Cardiac muscle cell (in vitro differentiated cells and primary cell): ENCODE data around the gene KTI12. TPM values are rescaled to one million over a fixed set of nuclear protein-coding genes. Genes with fewer than 3 reads are reported as not detected.
"Not testable (repeated sequence)": the region's sequence is repeated elsewhere in the genome, so short reads cannot be mapped to it uniquely, and the experiment has no call there.

Source experiments
- DNase-seq, 2 donors: peaks; one replicate each; pipeline versions ENCODE4 v3.0.0 to v3.0.0-alpha.2; 2010 to 2017; ENCODE audit warnings: low read depth in 1 of 2, low spot score in 1 of 2
- H3K27ac ChIP-seq: fragments of 200-600 bp; sonication (generic); 2 replicates; pipeline ENCODE4 v1.5.1; 2016
- H3K27me3 ChIP-seq: fragments of 200-600 bp; sonication (generic); 2 replicates; pipeline ENCODE4 v1.6.0; 2016; ENCODE audit warnings: control low read depth
- H3K36me3 ChIP-seq: fragments of 200-600 bp; sonication (generic); 2 replicates; pipeline ENCODE4 v1.5.1; 2016; ENCODE audit warnings: control low read depth
- H3K4me1 ChIP-seq: fragments of 200-600 bp; sonication (generic); 2 replicates; pipeline ENCODE4 v1.8.1; 2017; ENCODE audit warnings: low read depth, mild to moderate bottlenecking, mixed run types
- H3K4me3 ChIP-seq: fragments of 200-600 bp; sonication (generic); 2 replicates; pipeline ENCODE4 v1.5.1; 2016; ENCODE audit warnings: mild to moderate bottlenecking
- H3K9me3 ChIP-seq: fragments of 200-600 bp; sonication (generic); 2 replicates; pipeline ENCODE4 v1.5.1; 2017; ENCODE audit warnings: low read depth, mild to moderate bottlenecking, control low read depth
- polyA plus RNA-seq: library from polyadenylated mRNA; unstranded; fragments of >200 nt; fragmentation: Nextera tagmentation; extraction: Ambion mirVana; gene quantifications from 2 replicates; pipeline ENCODE4 v1.2.1, GENCODE V29; 2016
- total RNA-seq: library from RNA; depleted of rRNA; stranded (reverse); fragments of >200 nt; gene quantifications from 2 replicates; pipeline ENCODE4 v1.2.3, GENCODE V29; 2016
- TF ChIP-seq, protein P1 (sequence below): IDR thresholded peaks from 2 replicates; pipeline ENCODE4 v1.5.1; 2012; ENCODE audit warnings: low read depth, mild to moderate bottlenecking, low read length

The KTI12 gene, protein sequence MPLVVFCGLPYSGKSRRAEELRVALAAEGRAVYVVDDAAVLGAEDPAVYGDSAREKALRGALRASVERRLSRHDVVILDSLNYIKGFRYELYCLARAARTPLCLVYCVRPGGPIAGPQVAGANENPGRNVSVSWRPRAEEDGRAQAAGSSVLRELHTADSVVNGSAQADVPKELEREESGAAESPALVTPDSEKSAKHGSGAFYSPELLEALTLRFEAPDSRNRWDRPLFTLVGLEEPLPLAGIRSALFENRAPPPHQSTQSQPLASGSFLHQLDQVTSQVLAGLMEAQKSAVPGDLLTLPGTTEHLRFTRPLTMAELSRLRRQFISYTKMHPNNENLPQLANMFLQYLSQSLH
- 6.2 and 11.9 TPM in 2 replicates for total RNA-seq
- 6.6 and 11.0 TPM in 2 replicates for polyA plus RNA-seq

DNA sequence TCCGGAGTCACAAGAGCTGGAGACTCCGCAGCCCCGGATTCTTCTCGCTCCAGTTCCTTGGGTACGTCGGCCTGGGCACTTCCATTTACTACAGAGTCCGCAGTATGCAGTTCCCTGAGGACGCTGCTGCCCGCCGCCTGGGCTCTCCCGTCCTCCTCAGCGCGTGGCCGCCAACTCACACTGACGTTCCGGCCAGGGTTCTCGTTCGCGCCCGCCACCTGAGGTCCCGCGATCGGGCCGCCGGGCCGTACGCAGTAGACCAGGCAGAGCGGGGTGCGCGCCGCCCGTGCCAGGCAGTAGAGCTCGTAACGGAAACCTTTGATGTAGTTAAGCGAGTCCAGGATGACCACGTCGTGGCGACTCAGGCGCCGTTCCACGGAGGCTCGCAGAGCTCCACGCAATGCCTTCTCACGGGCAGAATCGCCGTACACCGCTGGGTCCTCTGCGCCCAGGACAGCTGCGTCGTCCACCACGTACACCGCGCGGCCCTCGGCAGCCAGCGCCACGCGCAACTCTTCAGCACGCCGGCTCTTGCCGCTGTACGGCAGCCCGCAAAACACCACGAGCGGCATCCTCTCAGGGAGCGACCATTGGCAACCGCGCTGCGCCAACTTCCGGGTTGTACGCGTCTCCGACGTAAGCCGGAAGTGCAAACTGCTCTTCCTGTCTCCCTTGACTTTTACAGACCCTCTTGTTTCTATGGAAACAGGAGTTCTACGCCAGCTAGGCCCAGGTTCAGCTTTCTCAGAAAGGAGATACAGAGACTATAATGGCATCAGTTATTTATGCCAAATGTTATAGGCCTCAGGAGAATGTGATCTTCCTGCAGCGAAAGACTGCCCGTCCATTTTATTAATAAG, at the start of gene KTI12:
TSS of gene KTI12 (minus strand) at position 621 of the 860 bp plus-strand sequence. CDS start at position 572, 49 bp downstream.
- H3K27me3 ChIP-seq, result no peaks in the 10 kb centered on the region
- TF ChIP-seq, protein P1, sequence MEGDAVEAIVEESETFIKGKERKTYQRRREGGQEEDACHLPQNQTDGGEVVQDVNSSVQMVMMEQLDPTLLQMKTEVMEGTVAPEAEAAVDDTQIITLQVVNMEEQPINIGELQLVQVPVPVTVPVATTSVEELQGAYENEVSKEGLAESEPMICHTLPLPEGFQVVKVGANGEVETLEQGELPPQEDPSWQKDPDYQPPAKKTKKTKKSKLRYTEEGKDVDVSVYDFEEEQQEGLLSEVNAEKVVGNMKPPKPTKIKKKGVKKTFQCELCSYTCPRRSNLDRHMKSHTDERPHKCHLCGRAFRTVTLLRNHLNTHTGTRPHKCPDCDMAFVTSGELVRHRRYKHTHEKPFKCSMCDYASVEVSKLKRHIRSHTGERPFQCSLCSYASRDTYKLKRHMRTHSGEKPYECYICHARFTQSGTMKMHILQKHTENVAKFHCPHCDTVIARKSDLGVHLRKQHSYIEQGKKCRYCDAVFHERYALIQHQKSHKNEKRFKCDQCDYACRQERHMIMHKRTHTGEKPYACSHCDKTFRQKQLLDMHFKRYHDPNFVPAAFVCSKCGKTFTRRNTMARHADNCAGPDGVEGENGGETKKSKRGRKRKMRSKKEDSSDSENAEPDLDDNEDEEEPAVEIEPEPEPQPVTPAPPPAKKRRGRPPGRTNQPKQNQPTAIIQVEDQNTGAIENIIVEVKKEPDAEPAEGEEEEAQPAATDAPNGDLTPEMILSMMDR, result no peak
- peak within 1 kb of the TSS; percentile 79 for H3K27ac ChIP-seq

DNA sequence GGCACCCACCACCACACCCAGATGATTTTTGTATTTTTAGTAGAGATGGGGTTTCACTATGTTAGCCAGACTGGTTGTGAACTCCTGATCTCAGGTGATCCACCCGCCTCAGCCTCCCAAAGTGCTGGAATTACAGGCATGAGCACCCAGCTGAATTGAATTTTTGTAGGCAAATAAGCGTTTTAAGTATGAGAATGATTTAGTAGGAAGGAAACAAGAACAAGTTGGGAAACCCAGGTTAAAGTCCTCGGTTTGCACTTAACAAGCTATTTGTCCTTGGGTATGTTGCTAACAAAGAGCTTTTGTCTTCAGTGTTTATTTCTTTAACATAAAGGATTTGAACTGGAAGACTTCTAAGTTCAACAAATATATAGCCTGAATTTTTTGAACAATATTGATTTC, 46.4 kb upstream of the KTI12 start:
- Histone ChIP-seq H3K27ac (no peak overlapping the region), H3K4me1 (no peaks in the 10 kb centered on the region), H3K27me3 (no peaks in the 10 kb centered on the region), H3K9me3 (no peaks in the 10 kb centered on the region), H3K4me3 (no peak overlapping the region), H3K36me3 (peaks cover 6% of the 10 kb centered on the region)
- TF ChIP-seq, protein P1, result no peak
- no peak for DNase-seq

More for the DNA sequence above, at the start of gene KTI12:
- Histone ChIP-seq H3K36me3 (no peaks in the 10 kb centered on the region), H3K4me3 (peak within 1 kb of the TSS; percentile 81), H3K9me3 (no peaks in the 10 kb centered on the region), H3K4me1 (peaks cover 13% of the 10 kb centered on the region)
- peak; percentile 91 to 95 for DNase-seq

DNA sequence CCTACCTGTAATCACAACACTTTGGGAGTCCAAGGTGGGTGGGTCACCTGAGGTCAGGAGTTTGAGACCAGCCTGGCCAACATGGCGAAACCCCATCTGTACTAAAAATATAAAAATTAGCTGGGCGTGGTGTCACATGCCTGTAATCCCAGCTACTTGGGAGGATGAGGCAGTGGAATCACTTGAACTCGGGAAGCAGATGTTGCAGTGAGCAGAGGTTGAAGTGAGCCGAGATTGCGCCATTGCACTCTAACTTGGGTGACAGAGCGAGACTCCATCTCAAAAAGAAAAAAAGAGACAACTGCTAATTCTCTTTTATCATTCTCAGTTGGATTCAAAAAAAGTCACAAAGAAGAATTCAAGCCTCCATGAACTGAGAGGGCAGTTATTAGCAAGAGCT, 43.7 kb upstream of the KTI12 start:
- DNase-seq, H3K9me3 ChIP-seq, H3K4me1 ChIP-seq, H3K4me3 ChIP-seq, H3K27ac ChIP-seq, H3K36me3 ChIP-seq, H3K27me3 ChIP-seq: not testable (repeated sequence)

DNA sequence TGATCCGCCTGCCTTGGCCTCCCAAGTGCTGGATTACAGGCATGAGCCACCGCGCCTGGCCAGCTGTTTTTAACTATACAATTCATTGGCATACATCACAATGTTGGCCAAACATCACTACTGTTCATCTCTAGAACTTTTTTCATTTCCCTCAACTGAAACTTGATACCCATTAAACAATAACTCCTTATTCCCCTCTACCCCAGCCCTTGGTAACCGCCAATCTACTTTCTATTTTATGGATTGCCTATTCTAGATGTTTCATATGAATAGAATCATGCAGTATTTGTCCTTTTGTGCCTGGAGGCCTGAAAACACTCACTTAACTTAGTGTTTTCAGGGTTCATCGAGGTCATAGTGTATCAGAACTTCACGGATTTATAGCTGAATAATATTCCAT, 38.7 kb upstream of the KTI12 start:
- no peaks in the 10 kb centered on the region for H3K4me1 ChIP-seq
- TF ChIP-seq, protein P1, result no peak
- no peaks in the 10 kb centered on the region for H3K9me3 ChIP-seq
- H3K4me3 ChIP-seq, result no peak overlapping the region
- H3K36me3 ChIP-seq, result peaks cover 20% of the 10 kb centered on the region
- no peaks in the 10 kb centered on the region for H3K27me3 ChIP-seq
- H3K27ac ChIP-seq, result no peak overlapping the region
- DNase-seq, result no peak

DNA sequence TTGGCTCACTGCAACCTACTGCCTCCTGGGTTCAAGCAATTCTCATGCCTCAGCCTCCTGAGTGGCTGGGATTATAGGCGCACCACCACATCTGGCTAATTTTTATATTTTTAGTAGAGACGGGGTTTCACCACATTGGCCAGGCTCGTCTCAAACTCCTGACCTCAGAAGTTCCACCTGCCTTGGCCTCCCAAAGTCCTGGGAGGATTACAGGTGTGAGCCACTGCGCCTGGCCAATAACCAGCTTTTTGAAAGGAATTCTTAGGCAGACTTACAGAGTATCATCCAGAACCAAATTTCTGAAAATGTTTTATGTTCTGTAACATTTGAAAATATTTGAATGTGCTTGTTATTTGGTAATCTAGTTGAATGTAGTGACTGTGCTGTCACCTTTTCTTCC, 37.1 kb upstream of the KTI12 start:
- no peaks in the 10 kb centered on the region for H3K27me3 ChIP-seq
- no peaks in the 10 kb centered on the region for H3K9me3 ChIP-seq
- no peaks in the 10 kb centered on the region for H3K4me1 ChIP-seq
- no peak overlapping the region for H3K4me3 ChIP-seq
- peak overlapping the region; percentile 17 for H3K27ac ChIP-seq
- no peak for DNase-seq
- H3K36me3 ChIP-seq, result peaks cover 31% of the 10 kb centered on the region
- TF ChIP-seq, protein P1, result no peak

DNA sequence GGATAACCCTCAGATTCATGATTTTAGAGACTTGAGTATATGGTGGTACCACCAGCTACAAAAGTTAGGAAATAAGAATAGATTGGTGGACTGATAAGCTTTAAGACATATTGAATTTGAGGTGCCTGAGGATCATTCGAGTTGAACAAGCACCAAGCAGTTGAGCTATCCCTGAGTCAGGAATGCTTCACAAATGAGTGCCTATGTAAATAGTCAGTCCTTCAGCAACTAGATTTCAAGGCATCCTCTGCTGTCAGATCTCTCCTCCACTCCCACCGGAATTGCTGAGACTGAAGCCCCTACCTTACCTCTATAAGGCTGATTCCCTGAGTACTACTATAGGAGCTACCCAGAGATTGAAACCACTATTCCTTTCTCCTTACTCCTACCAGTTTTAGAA, 29.6 kb upstream of the KTI12 start:
- H3K27me3 ChIP-seq, result no peaks in the 10 kb centered on the region
- TF ChIP-seq, protein P1, result no peak
- H3K36me3 ChIP-seq, result peaks cover 57% of the 10 kb centered on the region
- no peak for DNase-seq
- no peak overlapping the region for H3K4me3 ChIP-seq
- H3K9me3 ChIP-seq, result no peaks in the 10 kb centered on the region
- no peak overlapping the region for H3K27ac ChIP-seq
- no peaks in the 10 kb centered on the region for H3K4me1 ChIP-seq
